Caco-2 (cell line): ENCODE data around the gene ABLIM2. TPM values are rescaled to one million over a fixed set of nuclear protein-coding genes. Genes with fewer than 3 reads are reported as not detected.

Source experiments
- BruUV-seq: library from RNA; stranded (reverse); fragments of 400-500 nt; replicated peaks from 2 replicates; lab custom pipeline; 2021; lab: Mats Ljungman, UMichigan
- CTCF ChIA-PET: fragments of 300-600 bp; sonication (Branson Sonifier 250); formaldehyde crosslinking; loops from one replicate; lab custom pipeline; 2022; ENCODE audit warnings: antibody characterized with exemption; lab: Charles Lee
- POLR2A ChIA-PET: fragments of 300-600 bp; sonication (Branson Sonifier 250); formaldehyde crosslinking; loops from one replicate; lab custom pipeline; 2022; ENCODE audit warnings: antibody characterized with exemption; lab: Charles Lee
- DNase-seq, 2 experiments: peaks; one replicate each; pipeline versions ENCODE4 v3.0.0 to v3.0.0-alpha.2; 2020 to 2022
- H3K27me3 ChIP-seq: replicated peaks from 2 replicates; pipeline ENCODE4 v1.6.0; 2011; ENCODE audit warnings: low read length; ENCODE audit not compliant: control insufficient read depth, insufficient read depth
- H3K36me3 ChIP-seq: 2 replicates; pipeline ENCODE4 v1.5.1; 2011; ENCODE audit warnings: low read length; ENCODE audit not compliant: control insufficient read depth, insufficient read depth
- H3K4me1 ChIP-seq: fragments of 250-450 bp; sonication (Bioruptor Pico); 2 replicates; pipeline ENCODE4 v1.5.1; 2020; ENCODE audit warnings: mild to moderate bottlenecking
- H3K4me3 ChIP-seq: 2 replicates; pipeline ENCODE4 v1.5.1; 2011; ENCODE audit warnings: low read depth, mild to moderate bottlenecking, control low read depth, low read length
- H3K9me3 ChIP-seq: fragments of 250-450 bp; sonication (Bioruptor Pico); 2 replicates; pipeline ENCODE4 v1.5.1; 2020; ENCODE audit warnings: mild to moderate bottlenecking, moderate library complexity
- H3K27ac Mint-ChIP-seq: one replicate; pipeline ENCODE4 v1.8.0; 2022; ENCODE audit warnings: mixed read lengths; ENCODE audit not compliant: unreplicated experiment
- H3K27me3 Mint-ChIP-seq: one replicate; pipeline ENCODE4 v1.8.0; 2022; ENCODE audit warnings: mixed read lengths; ENCODE audit not compliant: insufficient read depth, unreplicated experiment
- H3K36me3 Mint-ChIP-seq: one replicate; pipeline ENCODE4 v1.8.0; 2022; ENCODE audit warnings: mild to moderate bottlenecking, mixed read lengths; ENCODE audit not compliant: insufficient read depth, unreplicated experiment
- H3K4me1 Mint-ChIP-seq: one replicate; pipeline ENCODE4 v1.8.0; 2022; ENCODE audit warnings: low read depth, mixed read lengths; ENCODE audit not compliant: unreplicated experiment
- H3K4me3 Mint-ChIP-seq: one replicate; pipeline ENCODE4 v1.8.0; 2022; ENCODE audit warnings: mild to moderate bottlenecking, moderate library complexity, mixed read lengths; ENCODE audit not compliant: unreplicated experiment
- H3K9me3 Mint-ChIP-seq: one replicate; pipeline ENCODE4 v1.8.0; 2022; ENCODE audit warnings: mixed read lengths; ENCODE audit not compliant: unreplicated experiment
- CTCF ChIP-seq, 2 experiments: fragments of 200-600 bp in 1 of 2; IDR thresholded peaks; 1 replicate in 1 of 2; 2 replicates in 1 of 2; pipeline versions ENCODE4 v1.5.1 to v1.8.0; 2011 to 2022; ENCODE audit warnings: antibody characterized with exemption in 1 of 2, control low read depth in 1 of 2, inconsistent platforms in 1 of 2, low read depth in 1 of 2, low read length in 1 of 2, mild to moderate bottlenecking in 1 of 2, moderate library complexity in 1 of 2; ENCODE audit not compliant: insufficient read depth in 1 of 2, severe bottlenecking in 1 of 2, unreplicated experiment in 1 of 2
- intact Hi-C: fragments of 100-400 bp; cut with micrococcal nuclease; formaldehyde crosslinking; loops from one replicate; pipeline ENCODE4 v1.10.0; 2022; ENCODE audit not compliant: unreplicated experiment
- total RNA-seq: library from RNA; stranded (reverse); gene quantifications from 2 replicates; pipeline ENCODE4 v1.2.3, GENCODE V29; 2022

ABLIM2 gene
- total RNA-seq, 1 experiment from 2014 or later, result 0.23 TPM

GRCh38 chr4:7983296-7983695, 175.3 kb downstream of the ABLIM2 start:
- Histone ChIP-seq H3K4me3 (no peak overlapping the region), H3K4me1 (peaks cover 21% of the 10 kb centered on the region), H3K9me3 (0 out of 2 replicates have a peak, but pooled peaks cover 4% of the 10 kb centered on the region), H3K36me3 (no peaks in the 10 kb centered on the region), H3K27me3 (no peaks in the 10 kb centered on the region)
- Mint-ChIP-seq H3K4me1 (peaks cover 17% of the 10 kb centered on the region), H3K27me3 (no peaks in the 10 kb centered on the region), H3K36me3 (no peaks in the 10 kb centered on the region), H3K27ac (no peak overlapping the region), H3K9me3 (peaks cover 8% of the 10 kb centered on the region), H3K4me3 (no peak overlapping the region)
- no TSS peak for BruUV-seq
- no peak for TF ChIP-seq CTCF (IDR thresholded peaks at IDR 0.05; ENCODE audit: insufficient read depth in 1 of 2, low read depth in 1 of 2, low read length in 1 of 2, severe bottlenecking in 1 of 2, unreplicated experiment in 1 of 2)
- intact Hi-C loops, result no loop called here
- CTCF ChIA-PET, result no interaction called here
- DNase-seq, result no peak
- POLR2A ChIA-PET, result no interaction called here

- H3K9me3 ChIP-seq, result 0 out of 2 replicates have a peak, but pooled peaks cover 4% of the 10 kb centered on the region
- peaks cover 27% of the 10 kb centered on the region for H3K4me1 ChIP-seq
- intact Hi-C loops, result no loop called here
- no peak for TF ChIP-seq CTCF (IDR thresholded peaks at IDR 0.05; ENCODE audit: insufficient read depth in 1 of 2, low read depth in 1 of 2, low read length in 1 of 2, severe bottlenecking in 1 of 2, unreplicated experiment in 1 of 2)
- H3K4me3 Mint-ChIP-seq, result no peak overlapping the region
- H3K27ac Mint-ChIP-seq, result no peak overlapping the region
- no TSS peak for BruUV-seq
- H3K36me3 Mint-ChIP-seq, result no peaks in the 10 kb centered on the region
- no peaks in the 10 kb centered on the region for H3K27me3 ChIP-seq
- ChIA-PET POLR2A (no interaction called here), CTCF (no interaction called here)
- peaks cover 15% of the 10 kb centered on the region for H3K4me1 Mint-ChIP-seq
- no peaks in the 10 kb centered on the region for H3K36me3 ChIP-seq
- H3K4me3 ChIP-seq, result no peak overlapping the region
- no peak for DNase-seq
- no peaks in the 10 kb centered on the region for H3K27me3 Mint-ChIP-seq
- H3K9me3 Mint-ChIP-seq, result peaks cover 8% of the 10 kb centered on the region
Measured at GRCh38 chr4:7981738-7982394, 176.7 kb downstream of the ABLIM2 start.

- peaks cover 5% of the 10 kb centered on the region for H3K36me3 Mint-ChIP-seq
- intact Hi-C loops, result no loop called here
- H3K9me3 Mint-ChIP-seq, result peaks cover 8% of the 10 kb centered on the region
- Histone ChIP-seq H3K9me3 (0 out of 2 replicates have a peak, but pooled peaks cover 4% of the 10 kb centered on the region), H3K4me1 (peaks cover 24% of the 10 kb centered on the region), H3K36me3 (no peaks in the 10 kb centered on the region), H3K27me3 (no peaks in the 10 kb centered on the region), H3K4me3 (no peak overlapping the region)
- TF ChIP-seq CTCF (IDR thresholded peaks at IDR 0.05; ENCODE audit: insufficient read depth in 1 of 2, low read depth in 1 of 2, low read length in 1 of 2, severe bottlenecking in 1 of 2, unreplicated experiment in 1 of 2), result no peak
- ChIA-PET CTCF (no interaction called here), POLR2A (no interaction called here)
- H3K27ac Mint-ChIP-seq, result peak overlapping the region; percentile 26
- no TSS peak for BruUV-seq
- H3K4me3 Mint-ChIP-seq, result no peak overlapping the region
- H3K4me1 Mint-ChIP-seq, result peaks cover 25% of the 10 kb centered on the region
- DNase-seq, result no peak
- H3K27me3 Mint-ChIP-seq, result no peaks in the 10 kb centered on the region
Measured at GRCh38 chr4:7980036-7980435, 178.6 kb downstream of the ABLIM2 start.
